ENCODE results near the gene NELL1.

NELL1 gene

DNA sequence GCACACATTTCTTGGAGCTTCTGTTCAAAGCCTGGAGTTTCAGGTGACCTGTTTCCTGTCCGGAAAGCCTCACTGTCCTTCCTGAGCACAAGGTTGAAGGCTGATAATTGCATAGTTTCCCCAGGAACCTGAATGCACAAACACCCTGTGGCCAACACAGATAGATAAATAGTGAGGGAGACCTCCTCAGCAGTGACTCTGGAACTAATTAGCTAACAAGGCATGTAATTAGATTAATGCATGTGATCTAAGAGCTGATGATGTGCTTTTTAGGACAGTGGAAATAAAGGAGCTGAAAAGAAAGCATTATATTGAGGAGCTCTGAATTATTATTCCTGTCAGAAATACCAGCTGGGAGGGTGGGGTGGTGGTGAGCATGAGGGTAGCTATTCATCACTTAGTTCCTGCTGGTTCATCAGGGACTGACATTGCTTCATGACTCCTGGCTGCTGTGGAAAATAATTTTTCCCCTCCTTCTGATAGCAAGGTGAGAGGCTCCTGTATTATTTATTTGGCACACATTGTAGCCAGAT, 101.1 kb downstream of the NELL1 start:
- Histone ChIP-seq H3K27me3 (ENCODE audit: low read depth, low read length) (no peaks in the 10 kb centered on the region), H3K9me3 (ENCODE audit: control insufficient read depth in 1 of 2, low read length in 2 of 2) (no peaks in the 10 kb centered on the region), H3K4me3 (ENCODE audit: low read depth in 1 of 2, low read length in 2 of 2) (no peak overlapping the region), H3K36me3 (ENCODE audit: control insufficient read depth in 1 of 2, insufficient read depth in 2 of 2, low read length in 2 of 2) (no peaks in the 10 kb centered on the region), H3K4me1 (ENCODE audit: control insufficient read depth in 1 of 2, insufficient read depth in 2 of 2, low read length in 2 of 2) (no peaks in the 10 kb centered on the region), H3K27ac (ENCODE audit: low read length) (no peak overlapping the region)

DNA sequence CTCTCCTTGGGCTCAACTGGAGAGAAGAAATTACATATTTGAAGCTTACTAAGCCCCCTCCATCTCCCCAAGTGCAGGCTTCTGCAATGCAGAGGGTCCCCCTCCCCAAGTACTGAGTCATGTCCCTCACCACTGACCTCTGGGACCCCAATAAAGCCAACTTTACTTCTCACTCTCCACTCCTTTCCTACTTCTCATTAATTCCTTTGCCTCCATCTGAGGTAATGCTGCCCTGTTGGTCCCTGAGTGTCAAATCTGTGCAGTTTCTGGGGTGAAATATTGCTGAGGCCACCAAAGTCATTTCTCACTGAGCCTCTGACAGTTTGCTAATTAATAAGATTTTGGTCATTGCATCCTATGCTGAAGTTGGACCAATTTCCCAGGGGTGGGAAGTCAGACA, 101.6 kb downstream of the NELL1 start:
- Histone ChIP-seq H3K27ac (ENCODE audit: low read length) (no peak overlapping the region), H3K4me3 (ENCODE audit: low read depth in 1 of 2, low read length in 2 of 2) (no peak overlapping the region), H3K36me3 (ENCODE audit: control insufficient read depth in 1 of 2, insufficient read depth in 2 of 2, low read length in 2 of 2) (no peaks in the 10 kb centered on the region), H3K27me3 (ENCODE audit: low read depth, low read length) (no peaks in the 10 kb centered on the region), H3K9me3 (ENCODE audit: control insufficient read depth in 1 of 2, low read length in 2 of 2) (no peaks in the 10 kb centered on the region), H3K4me1 (ENCODE audit: control insufficient read depth in 1 of 2, insufficient read depth in 2 of 2, low read length in 2 of 2) (no peaks in the 10 kb centered on the region)

- Histone ChIP-seq H3K4me3 (ENCODE audit: low read depth in 1 of 2, low read length in 2 of 2) (no peak overlapping the region), H3K4me1 (ENCODE audit: control insufficient read depth in 1 of 2, insufficient read depth in 2 of 2, low read length in 2 of 2) (no peaks in the 10 kb centered on the region), H3K36me3 (ENCODE audit: control insufficient read depth in 1 of 2, insufficient read depth in 2 of 2, low read length in 2 of 2) (no peaks in the 10 kb centered on the region), H3K9me3 (ENCODE audit: control insufficient read depth in 1 of 2, low read length in 2 of 2) (no peaks in the 10 kb centered on the region), H3K27ac (ENCODE audit: low read length) (no peak overlapping the region), H3K27me3 (ENCODE audit: low read depth, low read length) (no peaks in the 10 kb centered on the region)
Measured at GRCh38 chr11:20771681-20772080, 102.3 kb downstream of the NELL1 start.

GRCh38 chr11:20775331-20775730, 105.9 kb downstream of the NELL1 start:
- Histone ChIP-seq H3K27ac (ENCODE audit: low read length) (no peak overlapping the region), H3K4me3 (ENCODE audit: low read depth in 1 of 2, low read length in 2 of 2) (no peak overlapping the region), H3K4me1 (ENCODE audit: control insufficient read depth in 1 of 2, insufficient read depth in 2 of 2, low read length in 2 of 2) (no peaks in the 10 kb centered on the region), H3K27me3 (ENCODE audit: low read depth, low read length) (no peaks in the 10 kb centered on the region), H3K9me3 (ENCODE audit: control insufficient read depth in 1 of 2, low read length in 2 of 2) (no peaks in the 10 kb centered on the region), H3K36me3 (ENCODE audit: control insufficient read depth in 1 of 2, insufficient read depth in 2 of 2, low read length in 2 of 2) (no peaks in the 10 kb centered on the region)

DNA sequence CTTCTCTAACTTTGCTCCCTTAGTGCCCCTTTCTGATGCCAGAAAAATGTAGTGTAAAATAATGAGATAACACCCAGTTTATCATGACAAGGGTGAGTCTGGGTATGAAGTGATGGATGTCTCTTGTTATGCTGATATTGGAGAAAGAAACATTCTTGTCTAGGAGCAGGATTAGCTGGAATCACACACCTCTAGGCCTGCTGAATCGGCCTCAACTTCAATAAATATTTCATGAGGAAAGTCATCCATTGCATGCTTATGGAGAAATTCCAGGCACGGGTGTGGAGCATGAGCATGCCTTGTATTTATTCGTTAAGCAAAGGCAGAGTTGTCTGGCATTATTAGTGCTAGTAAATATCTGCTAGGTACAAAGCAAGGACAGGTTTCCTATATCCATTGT, 113.4 kb downstream of the NELL1 start:
- Histone ChIP-seq H3K27ac (ENCODE audit: low read length) (no peak overlapping the region), H3K27me3 (ENCODE audit: low read depth, low read length) (no peaks in the 10 kb centered on the region), H3K4me1 (ENCODE audit: control insufficient read depth in 1 of 2, insufficient read depth in 2 of 2, low read length in 2 of 2) (no peaks in the 10 kb centered on the region), H3K9me3 (ENCODE audit: control insufficient read depth in 1 of 2, low read length in 2 of 2) (no peaks in the 10 kb centered on the region), H3K4me3 (ENCODE audit: low read depth in 1 of 2, low read length in 2 of 2) (no peak overlapping the region), H3K36me3 (ENCODE audit: control insufficient read depth in 1 of 2, insufficient read depth in 2 of 2, low read length in 2 of 2) (no peaks in the 10 kb centered on the region)

DNA sequence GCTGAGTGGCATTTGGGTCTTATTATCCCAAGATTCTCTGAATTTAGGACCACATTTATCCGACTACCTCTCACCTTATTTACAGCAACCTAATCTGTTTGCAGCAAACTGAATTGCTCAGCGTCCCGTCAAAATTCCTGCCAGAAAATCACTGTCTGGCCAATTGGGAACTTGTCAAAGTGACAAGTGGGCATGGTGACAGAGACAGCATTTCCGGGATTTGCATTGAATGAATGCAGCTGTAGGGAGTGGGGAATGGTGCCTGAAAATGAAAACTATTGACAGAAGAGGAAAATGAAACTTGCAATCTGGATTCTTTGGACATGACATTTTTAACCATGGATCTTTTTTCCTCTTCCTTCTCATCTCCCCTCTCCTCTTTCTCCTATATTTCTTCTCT, 113.8 kb downstream of the NELL1 start:
- H3K9me3 ChIP-seq (ENCODE audit: control insufficient read depth in 1 of 2, low read length in 2 of 2), result no peaks in the 10 kb centered on the region
- no peaks in the 10 kb centered on the region for H3K4me1 ChIP-seq (ENCODE audit: control insufficient read depth in 1 of 2, insufficient read depth in 2 of 2, low read length in 2 of 2)
- H3K27me3 ChIP-seq (ENCODE audit: low read depth, low read length), result no peaks in the 10 kb centered on the region
- H3K27ac ChIP-seq (ENCODE audit: low read length), result no peak overlapping the region
- no peaks in the 10 kb centered on the region for H3K36me3 ChIP-seq (ENCODE audit: control insufficient read depth in 1 of 2, insufficient read depth in 2 of 2, low read length in 2 of 2)
- no peak overlapping the region for H3K4me3 ChIP-seq (ENCODE audit: low read depth in 1 of 2, low read length in 2 of 2)

DNA sequence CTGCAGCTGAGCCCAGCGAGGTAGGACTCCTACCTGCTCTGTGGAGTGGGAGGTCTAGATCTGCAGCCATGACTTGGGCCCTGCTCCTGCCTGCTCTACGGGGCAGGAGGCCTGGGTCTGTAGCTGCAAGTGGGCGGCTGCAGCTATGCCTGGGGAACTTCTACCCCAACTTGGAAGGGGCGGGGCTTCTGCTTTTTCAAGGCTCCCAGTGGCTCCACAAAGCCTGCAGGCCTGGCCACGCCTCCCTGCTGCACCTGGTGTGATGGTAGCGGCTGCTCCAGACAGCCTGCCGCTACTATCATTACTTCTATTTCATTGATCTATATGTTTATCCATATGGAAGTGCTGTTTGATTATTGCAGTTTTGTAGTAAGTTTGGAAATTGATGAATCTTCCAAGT, 121.2 kb downstream of the NELL1 start:
- Histone ChIP-seq H3K36me3 (ENCODE audit: control insufficient read depth in 1 of 2, insufficient read depth in 2 of 2, low read length in 2 of 2) (no peaks in the 10 kb centered on the region), H3K9me3 (ENCODE audit: control insufficient read depth in 1 of 2, low read length in 2 of 2) (no peaks in the 10 kb centered on the region), H3K27ac (ENCODE audit: low read length) (no peak overlapping the region), H3K27me3 (ENCODE audit: low read depth, low read length) (no peaks in the 10 kb centered on the region), H3K4me1 (ENCODE audit: control insufficient read depth in 1 of 2, insufficient read depth in 2 of 2, low read length in 2 of 2) (no peaks in the 10 kb centered on the region), H3K4me3 (ENCODE audit: low read depth in 1 of 2, low read length in 2 of 2) (no peak overlapping the region)

DNA sequence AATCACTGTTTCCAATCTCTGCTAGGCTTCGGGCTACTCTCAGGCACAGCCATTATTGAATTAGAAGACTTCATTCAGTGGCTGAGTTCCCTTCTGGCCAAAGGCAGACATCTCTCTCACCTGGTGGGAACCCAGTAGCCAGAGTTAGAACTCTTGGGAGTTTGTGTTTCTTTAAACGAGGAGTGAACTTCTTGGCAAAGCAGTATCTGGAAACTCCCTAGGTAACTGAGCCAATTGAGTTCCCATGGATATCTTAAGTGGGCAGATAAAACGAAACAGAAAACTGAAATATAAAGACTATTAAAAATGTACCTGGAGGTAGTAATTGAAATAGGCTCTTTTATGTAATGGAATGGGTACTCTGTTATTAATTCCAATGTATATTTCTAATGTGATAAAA, 125.6 kb downstream of the NELL1 start:
- Histone ChIP-seq H3K9me3 (ENCODE audit: control insufficient read depth in 1 of 2, low read length in 2 of 2) (no peaks in the 10 kb centered on the region), H3K27ac (ENCODE audit: low read length) (no peak overlapping the region), H3K4me1 (ENCODE audit: control insufficient read depth in 1 of 2, insufficient read depth in 2 of 2, low read length in 2 of 2) (no peaks in the 10 kb centered on the region), H3K27me3 (ENCODE audit: low read depth, low read length) (no peaks in the 10 kb centered on the region), H3K36me3 (ENCODE audit: control insufficient read depth in 1 of 2, insufficient read depth in 2 of 2, low read length in 2 of 2) (no peaks in the 10 kb centered on the region), H3K4me3 (ENCODE audit: low read depth in 1 of 2, low read length in 2 of 2) (no peak overlapping the region)

- Histone ChIP-seq H3K4me1 (ENCODE audit: control insufficient read depth in 1 of 2, insufficient read depth in 2 of 2, low read length in 2 of 2) (no peaks in the 10 kb centered on the region), H3K27ac (ENCODE audit: low read length) (no peak overlapping the region), H3K27me3 (ENCODE audit: low read depth, low read length) (no peaks in the 10 kb centered on the region), H3K4me3 (ENCODE audit: low read depth in 1 of 2, low read length in 2 of 2) (no peak overlapping the region), H3K36me3 (ENCODE audit: control insufficient read depth in 1 of 2, insufficient read depth in 2 of 2, low read length in 2 of 2) (no peaks in the 10 kb centered on the region), H3K9me3 (ENCODE audit: control insufficient read depth in 1 of 2, low read length in 2 of 2) (peaks cover 0 to 5% of the 10 kb centered on the region in 2 donors)
Measured at GRCh38 chr11:20808328-20808727, 138.9 kb downstream of the NELL1 start.

DNA sequence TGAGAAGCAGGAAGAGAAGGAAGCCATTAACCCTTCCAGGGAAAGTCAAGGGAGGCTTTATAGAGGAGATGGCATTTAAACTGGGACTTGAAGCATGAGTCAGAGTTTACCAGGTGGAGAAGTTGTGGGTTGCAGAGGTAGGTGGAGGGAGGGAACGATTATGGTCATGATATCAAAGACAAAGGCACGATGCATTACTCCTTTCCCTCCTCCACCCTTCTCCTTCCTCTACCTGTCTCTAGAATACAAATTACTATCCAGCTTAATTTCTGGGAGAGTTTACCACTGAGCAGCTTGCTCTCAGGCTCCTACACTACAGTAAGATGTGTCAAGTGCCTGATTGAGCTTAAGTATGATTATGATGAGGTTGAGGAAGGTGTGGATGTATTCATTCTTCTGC, 151.7 kb downstream of the NELL1 start:
- no peaks in the 10 kb centered on the region for H3K9me3 ChIP-seq (ENCODE audit: control insufficient read depth in 1 of 2, low read length in 2 of 2)
- H3K27me3 ChIP-seq (ENCODE audit: low read depth, low read length), result no peaks in the 10 kb centered on the region
- H3K4me1 ChIP-seq (ENCODE audit: control insufficient read depth in 1 of 2, insufficient read depth in 2 of 2, low read length in 2 of 2), result no peaks in the 10 kb centered on the region
- H3K27ac ChIP-seq (ENCODE audit: low read length), result no peak overlapping the region
- H3K4me3 ChIP-seq (ENCODE audit: low read depth in 1 of 2, low read length in 2 of 2), result no peak overlapping the region
- H3K36me3 ChIP-seq (ENCODE audit: control insufficient read depth in 1 of 2, insufficient read depth in 2 of 2, low read length in 2 of 2), result no peaks in the 10 kb centered on the region

- Histone ChIP-seq H3K9me3 (ENCODE audit: control insufficient read depth in 1 of 2, low read length in 2 of 2) (no peaks in the 10 kb centered on the region), H3K27me3 (ENCODE audit: low read depth, low read length) (no peaks in the 10 kb centered on the region), H3K4me3 (ENCODE audit: low read depth in 1 of 2, low read length in 2 of 2) (no peak overlapping the region), H3K36me3 (ENCODE audit: control insufficient read depth in 1 of 2, insufficient read depth in 2 of 2, low read length in 2 of 2) (no peaks in the 10 kb centered on the region), H3K27ac (ENCODE audit: low read length) (no peak overlapping the region), H3K4me1 (ENCODE audit: control insufficient read depth in 1 of 2, insufficient read depth in 2 of 2, low read length in 2 of 2) (no peaks in the 10 kb centered on the region)
Measured at GRCh38 chr11:20821470-20821869, 152.1 kb downstream of the NELL1 start.

GRCh38 chr11:20824773-20825172, 155.4 kb downstream of the NELL1 start:
- Histone ChIP-seq H3K36me3 (ENCODE audit: control insufficient read depth in 1 of 2, insufficient read depth in 2 of 2, low read length in 2 of 2) (no peaks in the 10 kb centered on the region), H3K9me3 (ENCODE audit: control insufficient read depth in 1 of 2, low read length in 2 of 2) (no peaks in the 10 kb centered on the region), H3K27ac (ENCODE audit: low read length) (no peak overlapping the region), H3K27me3 (ENCODE audit: low read depth, low read length) (no peaks in the 10 kb centered on the region), H3K4me3 (ENCODE audit: low read depth in 1 of 2, low read length in 2 of 2) (no peak overlapping the region), H3K4me1 (ENCODE audit: control insufficient read depth in 1 of 2, insufficient read depth in 2 of 2, low read length in 2 of 2) (no peaks in the 10 kb centered on the region)

Data from muscle layer of duodenum (tissue), 2 donors.